Heart left ventricle (tissue), 16 donors: Measurements from ENCODE around the gene NAPSA. TPM values are rescaled to one million over a fixed set of nuclear protein-coding genes. Genes with fewer than 3 reads are reported as not detected.

Source experiments
- ATAC-seq, 4 donors: fragments of 200-7000 bp; cut with Tn5 transposase; one replicate each; pipeline ENCODE4 v1.9.1; 2020 to 2022; ENCODE audit warnings: moderate library complexity in 4 of 4, mild to moderate bottlenecking in 3 of 4, moderate number of reproducible peaks in 1 of 4
- DNase-seq, 5 donors: peaks; one replicate each; pipeline ENCODE4 v3.0.0-alpha.2; 2020
- H3K27ac ChIP-seq, 12 donors: fragments of 200-600 bp; sonication (generic) in 4 of 12; one replicate each; pipeline versions ENCODE4 v1.5.0 to v1.8.0; 2016 to 2022; ENCODE audit warnings: mild to moderate bottlenecking in 2 of 12
- H3K27me3 ChIP-seq, 9 donors: fragments of 200-600 bp; sonication (generic) in 2 of 9; one replicate each; pipeline versions ENCODE4 v1.5.1 to v1.8.0; 2016 to 2022; ENCODE audit warnings: mild to moderate bottlenecking in 3 of 9
- H3K36me3 ChIP-seq, 9 donors: fragments of 200-600 bp; sonication (generic) in 2 of 9; one replicate each; pipeline versions ENCODE4 v1.5.0 to v1.8.0; 2018 to 2022; ENCODE audit warnings: mild to moderate bottlenecking in 2 of 9
- H3K4me1 ChIP-seq, 12 donors: fragments of 200-600 bp; sonication (generic) in 4 of 12; one replicate each; pipeline versions ENCODE4 v1.5.0 to v1.8.0; 2016 to 2022; ENCODE audit warnings: mild to moderate bottlenecking in 3 of 12
- H3K4me3 ChIP-seq, 12 donors: fragments of 200-600 bp; sonication (generic) in 4 of 12; one replicate each; pipeline versions ENCODE4 v1.5.0 to v1.8.0; 2017 to 2022; ENCODE audit warnings: mild to moderate bottlenecking in 9 of 12, moderate library complexity in 4 of 12
- H3K9me3 ChIP-seq, 12 donors: fragments of 200-600 bp; sonication (generic) in 4 of 12; one replicate each; pipeline versions ENCODE4 v1.5.0 to v1.8.0; 2016 to 2022; ENCODE audit warnings: mild to moderate bottlenecking in 1 of 12
- CTCF ChIP-seq, 12 donors: fragments of 200-600 bp; sonication (generic) in 4 of 12; IDR thresholded peaks; one replicate each; pipeline versions ENCODE4 v1.5.0 to v1.8.0; 2018 to 2022; ENCODE audit warnings: antibody characterized with exemption in 12 of 12, mild to moderate bottlenecking in 5 of 12
- POLR2A ChIP-seq, 2 donors: fragments of 450-650 bp; IDR thresholded peaks; one replicate each; pipeline ENCODE4 v1.6.1; 2017; ENCODE audit warnings: antibody characterized with exemption in 2 of 2, mild to moderate bottlenecking in 2 of 2, moderate library complexity in 2 of 2
- WGBS, 4 donors: extraction: QIAGEN DNeasy Blood & Tissue Kit in 2 of 4; methylation state at CpG; one replicate each; pipeline versions ENCODE4 v1.1.5 to v1.1.7; 2013 to 2018; 5-methylcytosine and 5-hydroxymethylcytosine counted together
- intact Hi-C, 10 donors: fragments of 100-400 bp; cut with DNase I; formaldehyde crosslinking; loops; one replicate each; pipeline versions ENCODE4 v1.11.1 to v1.14.2; 2022
- polyA plus RNA-seq, 2 donors: library from polyadenylated mRNA; stranded (reverse); fragments of 200-250 nt; gene quantifications; one replicate each; pipeline ENCODE4 v1.2.3, GENCODE V29; 2013
- total RNA-seq, 9 donors: library from RNA; depleted of rRNA in 2 of 9; stranded (reverse); fragments of >200 nt in 2 of 9; fragmentation: NEBNext Ultra II Directional in 3 of 9; extraction: Animal tissue kit (Norgen Biotek cat#: 25700) in 3 of 9; gene quantifications; one replicate each; pipeline versions ENCODE4 v1.1.0 to v1.2.4, GENCODE V29; 2016 to 2023
- donor health status: ischemic (EF 13 %, LVEDD 7.1; RV severe dilation, severe dysfunction).
- donor health status: healthy with polysubstance abuse.
- donor health status: DM: no; HTN: yes; CAD: no.
- donor health status: DM: no; HTN: no; CAD: no.
- donor health status: ischemic (EF 25% LVEDD 6.9; RV normal size, moderate dysfunction).
- donor health status: ischemic (EF 25% LVEDD 5.7; RV mildly dilated, moderate dysfunction).
- donor health status: healthy.
- donor health status: DM: yes; HTN: yes; CAD: no.
- donor health status: ischemic (EF 35%, LVEDD 5.7; RV mildly dilated, moderate dysfunction).
- donor health status: nonischemic (EF 11% LVEDD 7.7; RV severe dilation, severe dysfunction).
- donor health status: DM: yes; HTN: yes; CAD: no.
- donor health status: PGD.
- donor health status: ischemic (EF 29% LVEDD 5.4; RV normal size, mild dysfunction).
- donor health status: nonischemic (EF 23%, LVEDD 6.1; RV moderate dilation, normal function).

The NAPSA gene
- total and polyA plus RNA-seq, 11 donors: 0.28 to 0.89 (median 0.62) TPM; not detected in 5

GRCh38 chr19:50378169-50378862 is 12.9 kb upstream of the NAPSA start:
- ATAC-seq (no peak), DNase-seq (peak in 1 of 5 donors; percentile 26)
- WGBS, 4 donors: 92 to 94% (median 93%) methylated on average over 33 to 36 of the region's 36 CpGs
- Histone ChIP-seq H3K4me3 (no peak overlapping the region), H3K4me1 (peaks cover 0 to 43% (median 20%) of the 10 kb centered on the region in 12 donors), H3K27ac (no peak overlapping the region), H3K9me3 (no peaks in the 10 kb centered on the region), H3K27me3 (no peaks in the 10 kb centered on the region), H3K36me3 (peaks cover 2 to 58% (median 56%) of the 10 kb centered on the region in 9 donors)
- TF ChIP-seq CTCF (IDR thresholded peaks at IDR 0.05) (no peak), POLR2A (IDR thresholded peaks at IDR 0.05) (no peak)
- intact Hi-C loops: loop anchor here in 3 of 10 donors (5.0 to 10.0 kb wide), 3 partner anchors 134 to 726 kb away; partner anchors contain the start of genes CTU1 (in 2 of the 3), ASPDH (in 1 of the 3) and JOSD2 (in 1 of the 3)

GRCh38 chr19:50377517-50377916 is 12.1 kb upstream of the NAPSA start:
- H3K4me3 ChIP-seq: peak overlapping the region in 1 of 12 donors; percentile 99
- H3K27me3 ChIP-seq: no peaks in the 10 kb centered on the region
- ATAC-seq (no peak), DNase-seq (peak in 1 of 5 donors; percentile 25)
- H3K4me1 ChIP-seq: peaks cover 0 to 43% (median 19%) of the 10 kb centered on the region in 12 donors
- H3K9me3 ChIP-seq: no peaks in the 10 kb centered on the region
- intact Hi-C loops: loop anchor here in 4 of 10 donors (2.0 to 10.0 kb wide), 4 partner anchors 133 to 727 kb away; partner anchors contain the start of genes CTU1 (in 2 of the 4), JOSD2 (in 2 of the 4) and ASPDH (in 1 of the 4)
- TF ChIP-seq CTCF (IDR thresholded peaks at IDR 0.05): no peak
- TF ChIP-seq POLR2A (IDR thresholded peaks at IDR 0.05): no peak
- 69 to 76% (median 72%) methylated on average over 9 of the region's 9 CpGs for WGBS, 4 donors
- peaks cover 2 to 53% (median 51%) of the 10 kb centered on the region in 9 donors for H3K36me3 ChIP-seq
- H3K27ac ChIP-seq: peak overlapping the region in 1 of 12 donors; percentile 98

- TF ChIP-seq POLR2A (IDR thresholded peaks at IDR 0.05): no peak
- TF ChIP-seq CTCF (IDR thresholded peaks at IDR 0.05): no peak
- no peaks in the 10 kb centered on the region for H3K27me3 ChIP-seq
- peaks cover 2 to 49% (median 46%) of the 10 kb centered on the region in 9 donors for H3K36me3 ChIP-seq
- no peaks in the 10 kb centered on the region for H3K9me3 ChIP-seq
- DNase-seq (peak in 2 of 5 donors; percentile 34 to 47), ATAC-seq (peak in 2 of 4 donors; percentile 3 to 9)
- peaks cover 0 to 43% (median 21%) of the 10 kb centered on the region in 12 donors for H3K4me1 ChIP-seq
- peak overlapping the region in 3 of 12 donors; percentile 98 to 99 (median 99) for H3K27ac ChIP-seq
- 49 to 59% (median 58%) methylated on average over 7 of the region's 7 CpGs for WGBS, 4 donors
- intact Hi-C loops: loop anchor here in 4 of 10 donors (2.0 to 10.0 kb wide), 4 partner anchors 134 to 728 kb away; partner anchors contain the start of genes CTU1 (in 2 of the 4), JOSD2 (in 2 of the 4) and ASPDH (in 1 of the 4)
- H3K4me3 ChIP-seq: peak overlapping the region in 10 of 12 donors; percentile 84 to 99 (median 92)
Measured at GRCh38 chr19:50377051-50377461, 11.6 kb upstream of the NAPSA start.
